Testis (tissue), 3 donors: Measurements from ENCODE around the gene GPR42. TPM values are rescaled to one million over a fixed set of nuclear protein-coding genes. Genes with fewer than 3 reads are reported as not detected.

Source experiments
- DNase-seq: peaks from one replicate; pipeline ENCODE4 v3.0.0-alpha.2; 2019
- H3K27ac ChIP-seq, 2 donors: fragments of 200-600 bp; sonication (generic); one replicate each; pipeline ENCODE4 v1.5.1; 2019
- H3K27me3 ChIP-seq: fragments of 200-600 bp; sonication (generic); one replicate; pipeline ENCODE4 v1.5.1; 2019
- H3K36me3 ChIP-seq: fragments of 200-600 bp; sonication (generic); one replicate; pipeline ENCODE4 v1.5.1; 2017; ENCODE audit warnings: low read depth; ENCODE audit errors: missing control alignments
- H3K4me1 ChIP-seq: fragments of 200-600 bp; sonication (generic); one replicate; pipeline ENCODE4 v1.5.1; 2019
- H3K4me3 ChIP-seq, 2 donors: fragments of 200-600 bp; sonication (generic); one replicate each; pipeline ENCODE4 v1.5.1; 2017 to 2019
- H3K9me3 ChIP-seq: fragments of 200-600 bp; sonication (generic); one replicate; pipeline ENCODE4 v1.5.1; 2017
- POLR2A ChIP-seq: fragments of 450-650 bp; IDR thresholded peaks from one replicate; pipeline ENCODE4 v1.6.1; 2017; ENCODE audit warnings: antibody characterized with exemption, mild to moderate bottlenecking, moderate library complexity
- WGBS, 2 donors: methylation state at CpG; one replicate each; pipeline ENCODE4 v1.1.5; 2018; 5-methylcytosine and 5-hydroxymethylcytosine counted together
- intact Hi-C: fragments of 100-400 bp; cut with DNase I; formaldehyde crosslinking; loops from one replicate; pipeline ENCODE4 v1.15.1; 2023; ENCODE audit warnings: low total_unique reads
- polyA plus RNA-seq: library from polyadenylated mRNA; stranded (reverse); fragments of 350-450 nt; fragmentation: Illumina TruSeq; extraction: RNeasy Lipid Tissue Mini Kit (QIAGEN cat#74804); gene quantifications from one replicate; pipeline ENCODE4 v1.2.3, GENCODE V29; 2014; ENCODE audit warnings: low read depth, low replicate concordance; ENCODE audit not compliant: insufficient read depth
- total RNA-seq, 2 donors: library from RNA; depleted of rRNA; stranded (reverse); fragments of >200 nt; gene quantifications; one replicate each; pipeline ENCODE4 v1.2.3, GENCODE V29; 2016
- TF ChIP-seq, protein P1 (sequence below), 3 experiments: fragments of 450-650 bp in 2 of 3; fragments of 200-600 bp in 1 of 3; sonication (generic) in 1 of 3; IDR thresholded peaks; one replicate each; pipeline ENCODE4 v1.5.1; 2016 to 2019; ENCODE audit warnings: antibody characterized with exemption in 3 of 3, mild to moderate bottlenecking in 2 of 3, moderate library complexity in 1 of 3

The GPR42 gene
- total and polyA plus RNA-seq, 3 donors from 2014 or later: not detected

DNA sequence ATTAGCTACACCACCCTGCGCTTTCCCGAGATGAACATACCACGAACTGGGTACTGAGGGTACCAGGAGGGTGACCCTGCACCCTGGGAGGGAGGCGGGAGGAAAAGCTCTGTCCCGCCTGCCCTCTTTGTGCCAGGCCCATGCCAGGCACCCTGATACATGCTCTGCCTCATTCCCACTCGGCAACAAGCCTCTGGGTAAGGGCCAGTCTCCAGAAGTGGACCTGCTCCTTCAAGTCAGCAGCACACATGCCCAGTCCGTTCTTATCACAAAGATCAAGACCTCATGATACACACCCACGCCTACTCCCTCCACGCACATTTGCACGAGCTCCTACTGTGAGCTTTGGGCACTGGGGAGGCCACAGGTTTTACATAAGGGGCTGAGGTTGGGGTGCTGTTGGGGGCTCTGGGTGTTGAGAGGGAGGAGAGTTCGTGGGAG, 25.2 kb upstream of the GPR42 start:
- intact Hi-C loops: no loop called here
- peaks cover 5% of the 10 kb centered on the region for H3K4me1 ChIP-seq
- TF ChIP-seq POLR2A: no peak
- TF ChIP-seq, protein P1, sequence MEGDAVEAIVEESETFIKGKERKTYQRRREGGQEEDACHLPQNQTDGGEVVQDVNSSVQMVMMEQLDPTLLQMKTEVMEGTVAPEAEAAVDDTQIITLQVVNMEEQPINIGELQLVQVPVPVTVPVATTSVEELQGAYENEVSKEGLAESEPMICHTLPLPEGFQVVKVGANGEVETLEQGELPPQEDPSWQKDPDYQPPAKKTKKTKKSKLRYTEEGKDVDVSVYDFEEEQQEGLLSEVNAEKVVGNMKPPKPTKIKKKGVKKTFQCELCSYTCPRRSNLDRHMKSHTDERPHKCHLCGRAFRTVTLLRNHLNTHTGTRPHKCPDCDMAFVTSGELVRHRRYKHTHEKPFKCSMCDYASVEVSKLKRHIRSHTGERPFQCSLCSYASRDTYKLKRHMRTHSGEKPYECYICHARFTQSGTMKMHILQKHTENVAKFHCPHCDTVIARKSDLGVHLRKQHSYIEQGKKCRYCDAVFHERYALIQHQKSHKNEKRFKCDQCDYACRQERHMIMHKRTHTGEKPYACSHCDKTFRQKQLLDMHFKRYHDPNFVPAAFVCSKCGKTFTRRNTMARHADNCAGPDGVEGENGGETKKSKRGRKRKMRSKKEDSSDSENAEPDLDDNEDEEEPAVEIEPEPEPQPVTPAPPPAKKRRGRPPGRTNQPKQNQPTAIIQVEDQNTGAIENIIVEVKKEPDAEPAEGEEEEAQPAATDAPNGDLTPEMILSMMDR (IDR thresholded peaks at IDR 0.05): no peak
- no peaks in the 10 kb centered on the region for H3K27me3 ChIP-seq
- H3K9me3 ChIP-seq: no peaks in the 10 kb centered on the region
- H3K36me3 ChIP-seq: no peaks in the 10 kb centered on the region
- DNase-seq: peak; percentile 4
- WGBS, 2 donors: 84 to 86% methylated on average over 7 to 11 of the region's 11 CpGs
- no peak overlapping the region for H3K4me3 ChIP-seq
- no peak overlapping the region for H3K27ac ChIP-seq

DNA sequence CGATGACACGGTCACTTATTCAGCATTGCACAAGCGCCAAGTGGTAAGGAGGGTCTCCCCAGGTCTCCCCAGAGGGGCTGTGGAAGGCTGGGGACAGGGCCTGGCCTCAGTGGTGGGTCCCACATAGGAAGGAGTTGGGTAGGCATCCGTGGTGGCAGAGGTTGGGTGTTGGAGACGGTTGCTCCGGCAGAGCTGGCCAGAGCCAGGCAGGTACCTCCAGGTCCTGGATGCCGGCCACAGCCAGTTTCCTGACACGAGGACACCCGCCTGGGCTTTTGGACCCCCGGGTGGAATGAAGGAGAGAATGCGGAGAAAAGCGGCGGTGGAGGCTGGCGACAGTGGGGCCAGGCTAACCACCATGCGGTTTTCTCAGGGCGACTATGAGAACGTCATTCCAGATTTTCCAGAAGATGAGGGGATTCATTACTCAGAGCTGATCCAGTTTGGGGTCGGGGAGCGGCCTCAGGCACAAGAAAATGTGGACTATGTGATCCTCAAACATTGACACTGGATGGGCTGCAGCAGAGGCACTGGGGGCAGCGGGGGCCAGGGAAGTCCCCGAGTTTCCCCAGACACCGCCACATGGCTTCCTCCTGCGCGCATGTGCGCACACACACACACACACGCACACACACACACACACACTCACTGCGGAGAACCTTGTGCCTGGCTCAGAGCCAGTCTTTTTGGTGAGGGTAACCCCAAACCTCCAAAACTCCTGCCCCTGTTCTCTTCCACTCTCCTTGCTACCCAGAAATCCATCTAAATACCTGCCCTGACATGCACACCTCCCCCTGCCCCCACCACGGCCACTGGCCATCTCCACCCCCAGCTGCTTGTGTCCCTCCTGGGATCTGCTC, 24.4 kb upstream of the GPR42 start:
- TF ChIP-seq, protein P1 (IDR thresholded peaks at IDR 0.05): no peak
- TF ChIP-seq POLR2A: no peak
- intact Hi-C loops: no loop called here
- Histone ChIP-seq H3K27ac (no peak overlapping the region), H3K4me1 (peaks cover 5% of the 10 kb centered on the region), H3K27me3 (no peaks in the 10 kb centered on the region), H3K4me3 (no peak overlapping the region), H3K36me3 (no peaks in the 10 kb centered on the region), H3K9me3 (no peaks in the 10 kb centered on the region)
- 82 to 84% methylated on average over 27 to 28 of the region's 28 CpGs for WGBS, 2 donors
- DNase-seq: no peak

DNA sequence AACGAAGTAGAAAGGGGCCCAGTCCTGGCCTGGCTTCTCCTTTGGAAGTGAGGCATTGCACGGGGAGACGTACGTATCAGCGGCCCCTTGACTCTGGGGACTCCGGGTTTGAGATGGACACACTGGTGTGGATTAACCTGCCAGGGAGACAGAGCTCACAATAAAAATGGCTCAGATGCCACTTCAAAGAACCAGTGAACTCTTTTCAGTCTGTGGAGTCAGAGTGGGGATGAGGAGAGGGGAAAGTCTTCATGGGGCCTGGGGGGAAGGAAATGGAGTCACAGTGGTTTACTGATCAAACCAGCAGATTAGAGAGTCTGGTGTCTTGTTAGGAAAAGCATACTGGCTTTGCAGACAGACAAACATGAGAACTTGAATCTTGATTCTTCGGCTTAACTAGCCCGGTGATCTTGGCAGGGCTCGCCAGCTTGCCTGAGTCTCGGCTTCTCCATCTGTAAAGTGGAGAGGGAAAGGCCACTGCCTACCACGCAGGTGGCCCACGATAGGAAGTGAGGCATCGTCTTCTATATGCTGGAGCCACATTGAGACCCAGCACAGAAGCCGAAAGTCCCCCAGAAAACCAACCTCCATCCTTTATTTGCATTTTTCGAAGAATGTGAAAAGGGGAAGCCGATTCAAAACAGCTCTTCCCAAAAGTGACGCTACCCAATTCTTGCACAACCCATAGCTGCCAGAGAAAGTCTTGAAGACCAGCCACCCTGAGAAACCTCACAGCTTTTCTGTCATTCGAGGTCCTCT, 23.5 kb upstream of the GPR42 start, which contains the start of gene FFAR1:
TSS of gene FFAR1 (plus strand) at position 732 of the 759 bp plus-strand sequence. CDS start 3,650 bp downstream, outside the sequence.
- no peak for TF ChIP-seq POLR2A
- TF ChIP-seq, protein P1 (IDR thresholded peaks at IDR 0.05): no peak
- 78 to 89% methylated on average over 17 to 18 of the region's 18 CpGs for WGBS, 2 donors
- Histone ChIP-seq H3K36me3 (no peaks in the 10 kb centered on the region), H3K4me1 (peaks cover 5% of the 10 kb centered on the region), H3K9me3 (no peaks in the 10 kb centered on the region), H3K27ac (no peak within 1 kb of the TSS), H3K4me3 (no peak within 1 kb of the TSS), H3K27me3 (no peaks in the 10 kb centered on the region)
- intact Hi-C loops: no loop called here
- no peak for DNase-seq

DNA sequence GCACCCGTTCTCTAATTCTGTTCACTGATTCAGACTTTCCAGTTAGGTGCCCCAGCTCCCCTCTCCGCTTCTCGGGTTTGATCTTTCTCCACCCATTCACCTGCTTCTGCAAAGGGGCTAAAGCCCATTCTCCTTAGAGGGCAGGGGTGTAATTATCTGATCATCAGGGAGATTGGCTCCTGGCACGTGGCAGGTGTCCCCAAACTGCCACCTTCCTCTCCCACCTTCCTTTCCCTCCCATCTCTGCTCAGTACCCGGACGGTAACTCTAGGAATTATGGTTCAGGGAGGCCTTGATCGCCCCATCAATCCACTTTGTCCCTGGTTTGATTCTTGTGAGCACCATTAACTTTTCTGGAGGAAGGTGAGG, 23.0 kb upstream of the GPR42 start:
- Histone ChIP-seq H3K4me3 (no peak overlapping the region), H3K27me3 (no peaks in the 10 kb centered on the region), H3K36me3 (no peaks in the 10 kb centered on the region), H3K9me3 (no peaks in the 10 kb centered on the region), H3K27ac (no peak overlapping the region), H3K4me1 (peaks cover 5% of the 10 kb centered on the region)
- intact Hi-C loops: no loop called here
- TF ChIP-seq POLR2A: no peak
- TF ChIP-seq, protein P1 (IDR thresholded peaks at IDR 0.05): no peak
- DNase-seq: no peak
- 85 to 90% methylated on average over 7 of the region's 7 CpGs for WGBS, 2 donors
